Mesenchymal stem cell (in vitro differentiated cells and primary cell): ENCODE measurements around the gene ANGPT4.
A peak's percentile ranks its signal among the peaks of the same experiment; 100 is the strongest.

Experiments used
- DNase-seq: peaks from one replicate; pipeline ENCODE4 v3.0.0-alpha.2; 2013
- H2AFZ ChIP-seq: one replicate; pipeline ENCODE4 v1.6.1; 2013; ENCODE audit warnings: low read depth, mild to moderate bottlenecking, control low read depth, inconsistent platforms, low read length, moderate library complexity
- H2AK5ac ChIP-seq: 2 replicates; pipeline ENCODE4 v1.6.1; 2013; ENCODE audit warnings: low read length, moderate library complexity, mild to moderate bottlenecking, inconsistent platforms; ENCODE audit not compliant: severe bottlenecking
- H2BK120ac ChIP-seq: one replicate; pipeline ENCODE4 v1.6.1; 2013; ENCODE audit warnings: low read depth, mild to moderate bottlenecking, inconsistent platforms, low read length, moderate library complexity
- H2BK12ac ChIP-seq, 2 experiments: one replicate each; pipeline ENCODE4 v1.6.1; 2013; ENCODE audit warnings: inconsistent platforms in 2 of 2, low read length in 2 of 2, mild to moderate bottlenecking in 2 of 2, moderate library complexity in 2 of 2, control low read depth in 1 of 2
- H2BK15ac ChIP-seq: one replicate; pipeline ENCODE4 v1.6.1; 2013; ENCODE audit warnings: mild to moderate bottlenecking, low read depth, inconsistent platforms; ENCODE audit not compliant: poor library complexity, severe bottlenecking
- H2BK5ac ChIP-seq: 2 replicates; pipeline ENCODE4 v1.6.1; 2013; ENCODE audit warnings: low read depth, mild to moderate bottlenecking, low read length, control low read depth, inconsistent platforms; ENCODE audit not compliant: poor library complexity, severe bottlenecking
- H3K14ac ChIP-seq, 2 experiments: one replicate each; pipeline ENCODE4 v1.6.1; 2013; ENCODE audit warnings: inconsistent platforms in 2 of 2, low read length in 2 of 2, control low read depth in 1 of 2, mild to moderate bottlenecking in 1 of 2, moderate library complexity in 1 of 2
- H3K18ac ChIP-seq, 2 experiments: one replicate each; pipeline ENCODE4 v1.6.1; 2013; ENCODE audit warnings: inconsistent platforms in 2 of 2, low read length in 2 of 2, control low read depth in 1 of 2, low read depth in 1 of 2, mild to moderate bottlenecking in 1 of 2
- H3K23ac ChIP-seq, 2 experiments: one replicate each; pipeline ENCODE4 v1.6.1; 2013; ENCODE audit warnings: inconsistent platforms in 2 of 2, low read length in 2 of 2, mild to moderate bottlenecking in 2 of 2, moderate library complexity in 2 of 2, control low read depth in 1 of 2
- H3K27ac ChIP-seq: 2 replicates; pipeline ENCODE4 v1.5.1; 2013; ENCODE audit warnings: mild to moderate bottlenecking, moderate library complexity, low read length, control low read depth, inconsistent platforms; ENCODE audit not compliant: poor library complexity, severe bottlenecking
- H3K27me3 ChIP-seq, 2 experiments: 2 replicates each; pipeline versions ENCODE4 v1.6.1 to v1.7.0; 2013; ENCODE audit warnings: low read length in 2 of 2, mild to moderate bottlenecking in 2 of 2, moderate library complexity in 2 of 2, control low read depth in 1 of 2, inconsistent platforms in 1 of 2; ENCODE audit not compliant: control insufficient read depth in 1 of 2, insufficient read depth in 1 of 2
- H3K36me3 ChIP-seq, 2 experiments: 2 replicates each; pipeline versions ENCODE4 v1.6.1 to v1.7.0; 2013; ENCODE audit warnings: low read length in 2 of 2, control low read depth in 1 of 2, inconsistent platforms in 1 of 2, low read depth in 1 of 2, mild to moderate bottlenecking in 1 of 2; ENCODE audit not compliant: insufficient read depth in 2 of 2, control insufficient read depth in 1 of 2
- H3K4ac ChIP-seq, 2 experiments: one replicate each; pipeline ENCODE4 v1.6.1; 2013; ENCODE audit warnings: inconsistent platforms in 2 of 2, low read length in 2 of 2, mild to moderate bottlenecking in 2 of 2, moderate library complexity in 2 of 2, control low read depth in 1 of 2, low read depth in 1 of 2
- H3K4me1 ChIP-seq: 2 replicates; pipeline ENCODE4 v1.6.1; 2013; ENCODE audit warnings: low read depth, low read length, control low read depth; ENCODE audit not compliant: control insufficient read depth, insufficient read depth
- H3K4me2 ChIP-seq: 2 replicates; pipeline ENCODE4 v1.6.1; 2013; ENCODE audit warnings: low read length, mild to moderate bottlenecking, inconsistent platforms; ENCODE audit not compliant: poor library complexity, severe bottlenecking
- H3K4me3 ChIP-seq, 2 experiments: 2 replicates each; pipeline versions ENCODE4 v1.5.1 to v1.7.0; 2013; ENCODE audit warnings: low read length in 2 of 2, mild to moderate bottlenecking in 2 of 2, control low read depth in 1 of 2, low read depth in 1 of 2; ENCODE audit not compliant: insufficient read depth in 1 of 2
- H3K79me1 ChIP-seq: replicated peaks from 2 replicates; pipeline ENCODE4 v1.6.1; 2013; ENCODE audit warnings: mild to moderate bottlenecking, control low read depth, low read length, inconsistent platforms; ENCODE audit not compliant: poor library complexity, severe bottlenecking
- H3K9ac ChIP-seq: 2 replicates; pipeline ENCODE4 v1.7.0; 2013; ENCODE audit warnings: mild to moderate bottlenecking, low read length, moderate library complexity
- H3K9me3 ChIP-seq: 2 replicates; pipeline ENCODE4 v1.7.0; 2013; ENCODE audit warnings: mild to moderate bottlenecking, low read length; ENCODE audit not compliant: control insufficient read depth
- H4K8ac ChIP-seq: one replicate; pipeline ENCODE4 v1.6.1; 2013; ENCODE audit warnings: inconsistent platforms, mild to moderate bottlenecking, low read length, moderate library complexity
- H4K91ac ChIP-seq: one replicate; pipeline ENCODE4 v1.6.1; 2013; ENCODE audit warnings: mild to moderate bottlenecking, low read length, inconsistent platforms
- WGBS: methylation state at CpG from one replicate; pipeline ENCODE4 v1.1.7; 2013; ENCODE audit warnings: mixed read lengths; 5-methylcytosine and 5-hydroxymethylcytosine counted together

The ANGPT4 gene

DNA sequence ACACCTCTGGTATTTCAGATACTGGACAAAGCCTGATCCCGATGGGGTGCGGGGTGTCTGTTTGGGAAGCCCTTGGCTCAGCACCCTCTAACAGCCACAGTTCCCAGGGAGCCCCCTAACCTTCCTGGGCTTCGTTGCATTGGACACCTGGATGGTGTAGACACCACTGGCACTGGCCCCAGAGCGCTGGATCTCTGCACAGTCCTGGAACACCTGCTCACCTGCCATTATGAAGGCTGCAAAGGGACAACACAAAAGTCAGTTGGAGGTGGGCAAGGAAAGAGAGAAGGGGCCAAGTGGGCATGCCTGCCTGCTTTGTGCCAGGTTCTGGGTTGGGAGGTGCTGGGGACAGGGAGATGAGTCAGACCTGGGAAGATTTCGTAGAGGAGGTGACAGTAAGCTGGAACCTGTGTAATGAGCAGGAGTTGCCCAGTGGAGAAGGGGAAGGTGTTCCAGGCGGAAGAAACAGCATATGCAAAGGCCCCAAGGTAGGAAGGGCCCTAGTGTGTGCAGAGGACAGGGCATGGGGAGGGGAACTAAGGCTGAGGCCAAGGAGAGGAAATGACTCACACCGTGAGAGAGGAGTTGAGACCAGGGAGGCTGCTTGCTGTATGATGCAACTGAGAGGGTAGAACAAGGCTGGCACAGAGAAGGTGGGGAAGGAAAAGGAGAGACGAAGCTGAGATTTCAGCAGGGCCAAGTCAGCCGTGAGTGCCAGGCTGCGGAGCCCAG is 34.9 kb downstream of the ANGPT4 start:
- Histone ChIP-seq H3K9ac (no peak overlapping the region), H3K36me3 (peaks cover 0 to 3% of the 10 kb centered on the region in 2 experiments), H3K4me2 (no peak overlapping the region), H3K23ac (no peak overlapping the region), H3K27me3 (peaks cover 37 to 42% of the 10 kb centered on the region in 2 experiments), H3K4me3 (no peak overlapping the region), H2BK5ac (no peak overlapping the region), H3K14ac (peak overlapping the region in 1 of 2 experiments; percentile 61), H2AFZ (no peak overlapping the region), H4K8ac (no peak overlapping the region), H2BK15ac (no peak overlapping the region), H3K4ac (no peak overlapping the region), H4K91ac (no peak overlapping the region), H3K79me1 (no peaks in the 10 kb centered on the region), H3K9me3 (no peaks in the 10 kb centered on the region), H2AK5ac (no peak overlapping the region), H2BK120ac (no peak overlapping the region), H3K18ac (no peak overlapping the region), H3K27ac (no peak overlapping the region), H2BK12ac (no peak overlapping the region), H3K4me1 (peaks cover 10% of the 10 kb centered on the region)
- 70% methylated on average over 10 of the region's 10 CpGs for WGBS
- peak; percentile 24 for DNase-seq

DNA sequence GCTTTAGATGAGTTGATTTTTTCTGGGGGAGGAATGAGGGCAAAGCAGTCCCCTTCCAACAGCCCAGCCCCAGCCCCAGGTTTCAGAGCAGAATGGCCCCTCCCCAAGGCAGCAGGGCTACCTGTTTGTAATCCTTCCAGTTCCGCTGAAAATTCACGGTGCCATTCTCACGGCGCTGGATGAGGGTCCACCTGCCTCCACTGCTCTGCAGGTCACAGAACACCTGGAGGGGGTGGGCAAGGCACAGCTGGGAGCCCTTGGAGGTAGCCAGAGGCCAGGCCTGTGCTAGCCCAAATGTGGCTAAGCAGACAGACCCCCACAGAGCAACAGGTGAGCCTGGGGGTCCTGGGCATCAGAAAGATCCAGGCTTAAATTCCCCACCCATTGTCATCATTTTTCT is 36.5 kb downstream of the ANGPT4 start:
- no peak overlapping the region for H4K8ac ChIP-seq
- 66% methylated on average over 4 of the region's 4 CpGs for WGBS
- H3K4me3 ChIP-seq = peak overlapping the region in 1 of 2 experiments; percentile 2
- peaks cover 33 to 39% of the 10 kb centered on the region in 2 experiments for H3K27me3 ChIP-seq
- no peaks in the 10 kb centered on the region for H3K9me3 ChIP-seq
- no peaks in the 10 kb centered on the region for H3K36me3 ChIP-seq
- H3K4me1 ChIP-seq = peaks cover 5% of the 10 kb centered on the region
- no peak overlapping the region for H2AK5ac ChIP-seq
- H3K14ac ChIP-seq = no peak overlapping the region
- H3K4ac ChIP-seq = no peak overlapping the region
- no peaks in the 10 kb centered on the region for H3K79me1 ChIP-seq
- H2BK12ac ChIP-seq = no peak overlapping the region
- no peak overlapping the region for H2AFZ ChIP-seq
- no peak overlapping the region for H2BK5ac ChIP-seq
- peak overlapping the region in 1 of 2 experiments; percentile 60 for H3K23ac ChIP-seq
- H3K9ac ChIP-seq = no peak overlapping the region
- H3K18ac ChIP-seq = no peak overlapping the region
- H2BK15ac ChIP-seq = no peak overlapping the region
- H3K27ac ChIP-seq = no peak overlapping the region
- H3K4me2 ChIP-seq = no peak overlapping the region
- no peak overlapping the region for H2BK120ac ChIP-seq
- H4K91ac ChIP-seq = no peak overlapping the region
- DNase-seq = no peak

DNA sequence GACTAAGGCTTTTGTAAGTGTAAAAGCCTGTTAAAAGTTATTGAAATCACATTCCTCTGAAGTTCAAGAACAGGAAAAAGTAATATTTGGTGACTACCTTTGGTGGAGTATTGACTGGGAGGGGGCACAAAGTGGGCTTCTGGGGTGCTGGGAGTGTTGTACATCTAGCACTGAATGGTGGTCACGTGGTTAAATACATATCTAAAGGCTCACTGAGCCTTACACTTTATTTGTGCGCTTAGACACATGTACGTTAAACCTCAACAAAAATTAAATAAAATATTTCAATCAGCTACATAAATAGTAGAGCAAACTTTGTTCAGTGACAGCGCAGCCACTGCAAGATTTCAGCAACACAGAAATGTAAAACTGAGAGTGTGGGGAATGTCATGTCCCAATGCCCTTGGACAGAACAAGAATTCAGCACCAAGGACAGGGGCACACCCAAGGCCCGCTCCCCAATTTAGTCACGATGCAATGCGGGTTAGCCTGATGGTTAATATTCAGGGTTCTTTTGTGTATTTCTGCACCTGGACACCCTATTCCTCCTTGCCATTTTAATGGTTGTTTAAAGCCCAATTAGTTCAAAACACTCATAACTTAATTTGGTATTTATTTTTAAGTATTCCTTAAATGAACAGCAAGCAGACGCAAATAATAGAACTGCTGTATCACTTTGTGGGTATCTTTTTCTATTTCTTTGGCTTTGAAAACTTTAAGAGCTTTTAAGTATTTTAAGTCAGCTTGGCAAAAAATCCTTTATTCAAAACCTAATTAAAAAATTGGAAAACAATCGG is 37.4 kb downstream of the ANGPT4 start:
- Histone ChIP-seq H3K27ac (no peak overlapping the region), H2AK5ac (no peak overlapping the region), H2BK120ac (no peak overlapping the region), H2AFZ (no peak overlapping the region), H3K4me1 (peaks cover 5% of the 10 kb centered on the region), H2BK12ac (no peak overlapping the region), H3K18ac (no peak overlapping the region), H3K27me3 (peaks cover 30 to 38% of the 10 kb centered on the region in 2 experiments), H3K9ac (no peak overlapping the region), H3K4me2 (no peak overlapping the region), H3K23ac (no peak overlapping the region), H2BK5ac (no peak overlapping the region), H3K4me3 (no peak overlapping the region), H3K4ac (no peak overlapping the region), H3K14ac (no peak overlapping the region), H4K91ac (no peak overlapping the region), H3K79me1 (no peaks in the 10 kb centered on the region), H4K8ac (no peak overlapping the region), H3K9me3 (no peaks in the 10 kb centered on the region), H2BK15ac (no peak overlapping the region), H3K36me3 (no peaks in the 10 kb centered on the region)
- WGBS = 42% methylated on average over 3 of the region's 9 CpGs
- peak; percentile 28 for DNase-seq

DNA sequence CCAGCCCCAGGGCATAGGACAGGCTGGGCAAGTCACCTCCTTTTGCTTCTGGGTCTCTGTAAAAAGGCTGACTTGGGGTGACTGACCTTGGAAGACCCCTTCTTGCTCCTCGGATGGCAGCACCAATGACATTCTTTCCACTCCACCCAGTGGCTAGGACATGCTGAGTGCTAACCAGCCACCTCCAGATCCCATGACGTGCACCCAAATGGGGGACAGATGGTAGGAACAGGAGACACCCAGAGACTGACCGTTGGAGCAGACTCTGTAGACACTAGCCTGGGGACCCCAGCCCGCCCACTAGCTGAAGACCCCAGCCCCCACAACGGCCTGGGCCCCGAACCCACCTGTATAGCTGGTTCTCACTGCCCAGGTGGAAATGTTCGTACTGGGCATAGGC is 38.3 kb downstream of the ANGPT4 start:
- Histone ChIP-seq H3K4ac (no peak overlapping the region), H2BK12ac (no peak overlapping the region), H3K27me3 (peaks cover 25 to 35% of the 10 kb centered on the region in 2 experiments), H3K14ac (no peak overlapping the region), H4K91ac (no peak overlapping the region), H2BK15ac (no peak overlapping the region), H3K9ac (no peak overlapping the region), H2AFZ (no peak overlapping the region), H3K4me1 (peaks cover 5% of the 10 kb centered on the region), H2AK5ac (no peak overlapping the region), H2BK5ac (no peak overlapping the region), H3K23ac (no peak overlapping the region), H3K27ac (no peak overlapping the region), H3K36me3 (no peaks in the 10 kb centered on the region), H3K18ac (no peak overlapping the region), H4K8ac (no peak overlapping the region), H3K79me1 (no peaks in the 10 kb centered on the region), H3K9me3 (no peaks in the 10 kb centered on the region), H2BK120ac (no peak overlapping the region), H3K4me2 (no peak overlapping the region), H3K4me3 (no peak overlapping the region)
- no peak for DNase-seq
- WGBS = 57% methylated on average over 7 of the region's 7 CpGs
